Motor neuron (in vitro differentiated cells): ENCODE measurements around the gene POMGNT1. TPM values are rescaled to one million over a fixed set of nuclear protein-coding genes. Genes with fewer than 3 reads are reported as not detected.
"Not testable (repeated sequence)": the region's sequence is repeated elsewhere in the genome, so short reads cannot be mapped to it uniquely, and the experiment has no call there.

Experiments
- ATAC-seq, 8 experiments: fragments of 200-7000 bp; cut with Tn5 transposase; replicated peaks in 6 of 8; 2 replicates each; pipeline ENCODE4 v1.8.0; 2021; ENCODE audit warnings: mild to moderate bottlenecking in 8 of 8, moderate library complexity in 8 of 8
- H3K27ac ChIP-seq, 2 donors: fragments of 250-450 bp; sonication (Bioruptor Pico); 2 replicates each; pipeline ENCODE4 v1.9.0; 2021; ENCODE audit warnings: antibody characterized with exemption in 2 of 2, mild to moderate bottlenecking in 2 of 2, moderate library complexity in 1 of 2
- H3K4me1 ChIP-seq, 2 donors: fragments of 250-450 bp; sonication (Bioruptor Pico); replicated peaks in 1 of 2; 2 replicates each; pipeline ENCODE4 v1.6.1; 2021; ENCODE audit warnings: antibody characterized with exemption in 2 of 2, mild to moderate bottlenecking in 2 of 2, moderate library complexity in 1 of 2
- H3K4me3 ChIP-seq, 5 donors: fragments of 250-450 bp; sonication (Bioruptor Pico); 2 replicates each; pipeline ENCODE4 v1.9.0; 2021; ENCODE audit warnings: antibody characterized with exemption in 5 of 5, mild to moderate bottlenecking in 5 of 5, moderate library complexity in 4 of 5
- WGBS, 10 experiments: fragments of 450-650 bp; shearing (Covaris generic); methylation state at CpG; one replicate each; pipeline ENCODE4 v1.0.0; 2022; 5-methylcytosine and 5-hydroxymethylcytosine counted together
- in situ Hi-C, 9 experiments: fragments of 400-800 bp; cut with MboI; loops; one replicate each; pipeline ENCODE4 v1.15.0; 2021; ENCODE audit warnings: low sequenced_read_pairs in 9 of 9, low pct_unique_long_range_greater_than_20kb in 2 of 9; ENCODE audit not compliant: unreplicated experiment in 9 of 9
- total RNA-seq, 8 experiments: library from RNA; unstranded; fragments of 300-600 nt; gene quantifications; 2 replicates each; pipeline versions ENCODE4 v1.2.3 to v1.2.4, GENCODE V29; 2022

The POMGNT1 gene
- total RNA-seq: 10 to 100 TPM; 40.9 to 80.1 (median 59.1) TPM

- H3K4me3 ChIP-seq: peak within 1 kb of the TSS; percentile 41 to 69 (median 58)
- WGBS, 10 experiments: 5 to 13% (median 12%) methylated on average over 3 to 16 of the region's 67 CpGs; no CpG with 5 or more reads in 6 of the 10 experiments
- peak within 1 kb of the TSS; percentile 19 to 68 for H3K27ac ChIP-seq
- H3K4me1 ChIP-seq: peaks cover 7 to 14% of the 10 kb centered on the region in 2 donors
- in situ Hi-C loops: loop anchor here in 4 of 9 experiments (25.0 kb wide), 1 partner anchor 161 kb away; no protein-coding TSS in a partner anchor
- ATAC-seq: peak; percentile 79 to 90 (median 80)
Observed at GRCh38 chr1:46197964-46198811, at the start of gene POMGNT1. Gene POMGNT1, minus strand, starts transcription at chr1:46198434. Its CDS starts 613 bp downstream, at chr1:46197821.

- ATAC-seq: peak; percentile 80 to 94 (median 93)
- peak within 1 kb of the TSS; percentile 56 to 71 (median 68) for H3K4me3 ChIP-seq
- H3K4me1 ChIP-seq: peaks cover 0 to 4% of the 10 kb centered on the region in 2 donors
- in situ Hi-C loops: no loop called here
- peak within 1 kb of the TSS; percentile 14 to 26 for H3K27ac ChIP-seq
- WGBS, 10 experiments: 0% methylated on average over 2 to 25 of the region's 49 CpGs; no CpG with 5 or more reads in 6 of the 10 experiments
Observed at GRCh38 chr1:46247436-46248121, 49.3 kb upstream of the POMGNT1 start, which contains the start of gene RAD54L. Gene RAD54L, plus strand, starts transcription at chr1:46247763. Its CDS starts 643 bp downstream, at chr1:46248406.

GRCh38 chr1:46246548-46247435, 48.6 kb upstream of the POMGNT1 start:
- in situ Hi-C loops: no loop called here
- 1 to 50% (median 13%) methylated on average over 2 to 16 of the region's 35 CpGs; no CpG with 5 or more reads in 2 of the 10 experiments for WGBS, 10 experiments
- H3K4me3 ChIP-seq: peak overlapping the region; percentile 43 to 71 (median 55)
- H3K4me1 ChIP-seq: peaks cover 0 to 4% of the 10 kb centered on the region in 2 donors
- peak; percentile 53 to 87 (median 82) for ATAC-seq
- H3K27ac ChIP-seq: peak overlapping the region; percentile 14 to 26

- H3K27ac ChIP-seq, H3K4me3 ChIP-seq, in situ Hi-C loops, H3K4me1 ChIP-seq, ATAC-seq: not testable (repeated sequence)
- 67 to 100% (median 97%) methylated on average over 2 to 3 of the region's 17 CpGs; no CpG with 5 or more reads in 4 of the 10 experiments for WGBS, 10 experiments
Observed at GRCh38 chr1:46246136-46246535, 47.9 kb upstream of the POMGNT1 start.

- in situ Hi-C loops: no loop called here
- WGBS, 10 experiments: 30 to 100% (median 77%) methylated on average over 1 to 3 of the region's 3 CpGs; no CpG with 5 or more reads in 1 of the 10 experiments
Observed at GRCh38 chr1:46244656-46245371, 46.6 kb upstream of the POMGNT1 start.

GRCh38 chr1:46243831-46244230, 45.6 kb upstream of the POMGNT1 start:
- H3K4me3 ChIP-seq, H3K4me1 ChIP-seq, in situ Hi-C loops, H3K27ac ChIP-seq, ATAC-seq: not testable (repeated sequence)
- WGBS, 10 experiments: 60 to 100% (median 85%) methylated on average over 1 to 3 of the region's 3 CpGs; no CpG with 5 or more reads in 1 of the 10 experiments

More at GRCh38 chr1:46244656-46245371, 46.6 kb upstream of the POMGNT1 start:
- peaks cover 0 to 4% of the 10 kb centered on the region in 2 donors for H3K4me1 ChIP-seq
- H3K4me3 ChIP-seq: no peak overlapping the region
- no peak overlapping the region for H3K27ac ChIP-seq
- ATAC-seq: no peak

GRCh38 chr1:46242918-46243317, 44.7 kb upstream of the POMGNT1 start:
- Histone ChIP-seq H3K4me1 (no peaks in the 10 kb centered on the region), H3K27ac (no peak overlapping the region), H3K4me3 (no peak overlapping the region)
- 0 to 100% (median 80%) methylated on average over 1 of the region's 1 CpG; no CpG with 5 or more reads in 5 of the 10 experiments for WGBS, 10 experiments
- in situ Hi-C loops: no loop called here
- no peak for ATAC-seq

- H3K4me1 ChIP-seq, H3K4me3 ChIP-seq, ATAC-seq, in situ Hi-C loops, H3K27ac ChIP-seq: not testable (repeated sequence)
- no CpG with 5 or more reads among the region's 38 CpGs for whole genome bisulfite sequencing, 10 experiments
Observed at GRCh38 chr1:46241733-46242132, 43.5 kb upstream of the POMGNT1 start.

GRCh38 chr1:46238865-46239264, 40.6 kb upstream of the POMGNT1 start:
- ATAC-seq: peak in 1 of 8 experiments; percentile 65
- 11 to 71% (median 50%) methylated on average over 1 of the region's 1 CpG; no CpG with 5 or more reads in 3 of the 10 experiments for WGBS, 10 experiments
- H3K4me1 ChIP-seq, in situ Hi-C loops, H3K4me3 ChIP-seq, H3K27ac ChIP-seq: not testable (repeated sequence)

GRCh38 chr1:46236882-46237281, 38.6 kb upstream of the POMGNT1 start:
- in situ Hi-C loops: no loop called here
- Histone ChIP-seq H3K4me3 (no peak overlapping the region), H3K27ac (no peak overlapping the region), H3K4me1 (no peaks in the 10 kb centered on the region)
- no peak for ATAC-seq
- WGBS, 10 experiments: 23 to 100% (median 79%) methylated on average over 2 to 4 of the region's 4 CpGs

- ATAC-seq, H3K27ac ChIP-seq, in situ Hi-C loops, H3K4me3 ChIP-seq, H3K4me1 ChIP-seq: not testable (repeated sequence)
- 80 to 100% (median 97%) methylated on average over 1 to 3 of the region's 3 CpGs; no CpG with 5 or more reads in 1 of the 10 experiments for WGBS, 10 experiments
Observed at GRCh38 chr1:46231231-46231630, 33.0 kb upstream of the POMGNT1 start.

GRCh38 chr1:46224966-46225365, 26.7 kb upstream of the POMGNT1 start:
- no peak for ATAC-seq
- in situ Hi-C loops: no loop called here
- peaks cover 22 to 33% of the 10 kb centered on the region in 2 donors for H3K4me1 ChIP-seq
- H3K4me3 ChIP-seq: no peak overlapping the region
- H3K27ac ChIP-seq: no peak overlapping the region
- 83 to 100% (median 89%) methylated on average over 1 to 4 of the region's 4 CpGs; no CpG with 5 or more reads in 3 of the 10 experiments for WGBS, 10 experiments
